Mammary epithelial cell (primary cell): ENCODE results near the gene C19orf25.

Source experiments
- EZH2 ChIP-seq: IDR thresholded peaks from 2 replicates; pipeline ENCODE4 v1.6.1; 2012; ENCODE audit warnings: low read length, inconsistent platforms, borderline replicate concordance
- TF ChIP-seq, protein P1 (sequence below), 2 donors: IDR thresholded peaks in 1 of 2; conservative IDR thresholded peaks in 1 of 2; 2 replicates each; pipeline ENCODE4 v1.5.1; 2011 to 2012; ENCODE audit warnings: inconsistent platforms in 2 of 2, low read length in 2 of 2, mild to moderate bottlenecking in 2 of 2, control low read depth in 1 of 2, low read depth in 1 of 2; ENCODE audit not compliant: insufficient read depth in 1 of 2; ENCODE audit errors: extremely low read depth in 1 of 2

DNA sequence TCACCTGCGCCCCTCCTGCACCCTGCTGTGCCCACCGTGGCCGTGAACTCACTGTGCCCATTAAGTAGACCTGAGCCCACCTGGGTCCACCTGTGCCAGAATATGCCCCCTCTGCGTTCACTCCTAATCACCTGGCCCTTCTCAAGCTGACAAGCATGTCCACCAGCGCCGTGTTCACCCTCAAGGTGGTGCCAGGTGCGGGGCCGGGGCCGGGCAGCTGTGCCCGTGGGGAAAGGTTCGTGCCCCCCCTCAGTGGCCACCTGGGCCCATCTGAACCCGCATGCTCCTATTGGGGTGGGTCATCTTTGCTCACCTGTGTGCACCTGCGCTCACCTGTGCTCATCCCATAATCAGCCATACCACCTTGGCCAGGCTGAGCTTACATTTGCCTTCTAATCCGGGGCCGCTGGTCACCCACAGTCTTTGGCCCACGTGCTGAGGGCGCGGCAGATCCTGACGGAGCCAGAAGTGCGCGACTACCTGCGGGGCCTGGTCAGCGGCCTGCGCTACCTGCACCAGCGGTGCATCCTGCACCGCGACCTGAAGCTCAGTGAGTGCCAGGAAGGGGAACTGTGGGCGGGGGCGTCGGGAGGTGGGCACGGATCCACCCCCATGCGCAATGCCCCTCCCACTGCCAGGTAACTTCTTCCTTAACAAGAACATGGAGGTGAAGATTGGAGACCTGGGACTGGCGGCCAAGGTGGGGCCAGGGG lies 47.2 kb upstream of the C19orf25 start:
- TF ChIP-seq, protein P1, sequence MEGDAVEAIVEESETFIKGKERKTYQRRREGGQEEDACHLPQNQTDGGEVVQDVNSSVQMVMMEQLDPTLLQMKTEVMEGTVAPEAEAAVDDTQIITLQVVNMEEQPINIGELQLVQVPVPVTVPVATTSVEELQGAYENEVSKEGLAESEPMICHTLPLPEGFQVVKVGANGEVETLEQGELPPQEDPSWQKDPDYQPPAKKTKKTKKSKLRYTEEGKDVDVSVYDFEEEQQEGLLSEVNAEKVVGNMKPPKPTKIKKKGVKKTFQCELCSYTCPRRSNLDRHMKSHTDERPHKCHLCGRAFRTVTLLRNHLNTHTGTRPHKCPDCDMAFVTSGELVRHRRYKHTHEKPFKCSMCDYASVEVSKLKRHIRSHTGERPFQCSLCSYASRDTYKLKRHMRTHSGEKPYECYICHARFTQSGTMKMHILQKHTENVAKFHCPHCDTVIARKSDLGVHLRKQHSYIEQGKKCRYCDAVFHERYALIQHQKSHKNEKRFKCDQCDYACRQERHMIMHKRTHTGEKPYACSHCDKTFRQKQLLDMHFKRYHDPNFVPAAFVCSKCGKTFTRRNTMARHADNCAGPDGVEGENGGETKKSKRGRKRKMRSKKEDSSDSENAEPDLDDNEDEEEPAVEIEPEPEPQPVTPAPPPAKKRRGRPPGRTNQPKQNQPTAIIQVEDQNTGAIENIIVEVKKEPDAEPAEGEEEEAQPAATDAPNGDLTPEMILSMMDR (conservative IDR thresholded peaks at IDR 0.05 in 1 of 2, IDR thresholded peaks at IDR 0.05 in 1 of 2; ENCODE audit: extremely low read depth in 1 of 2, insufficient read depth in 1 of 2, low read depth in 1 of 2, low read length in 2 of 2): no peak
- TF ChIP-seq EZH2: no peak
